A549 treated with AZD9567 at 1 μM for 4 hours (cell line): Measurements from ENCODE around the gene POU2AF1. TPM values are rescaled to one million over a fixed set of nuclear protein-coding genes. Genes with fewer than 3 reads are reported as not detected.

Experiments
- total RNA-seq: library from RNA; stranded (reverse); fragments of 200-300 nt; extraction: Qiagen RNA extraction; gene quantifications from 5 replicates; pipeline ENCODE4 v1.2.3, GENCODE V29; 2022; ENCODE audit not compliant: insufficient read depth

Gene POU2AF1
- 0.12 TPM in 1 of 5 replicates, not detected in the others for total RNA-seq

DNA sequence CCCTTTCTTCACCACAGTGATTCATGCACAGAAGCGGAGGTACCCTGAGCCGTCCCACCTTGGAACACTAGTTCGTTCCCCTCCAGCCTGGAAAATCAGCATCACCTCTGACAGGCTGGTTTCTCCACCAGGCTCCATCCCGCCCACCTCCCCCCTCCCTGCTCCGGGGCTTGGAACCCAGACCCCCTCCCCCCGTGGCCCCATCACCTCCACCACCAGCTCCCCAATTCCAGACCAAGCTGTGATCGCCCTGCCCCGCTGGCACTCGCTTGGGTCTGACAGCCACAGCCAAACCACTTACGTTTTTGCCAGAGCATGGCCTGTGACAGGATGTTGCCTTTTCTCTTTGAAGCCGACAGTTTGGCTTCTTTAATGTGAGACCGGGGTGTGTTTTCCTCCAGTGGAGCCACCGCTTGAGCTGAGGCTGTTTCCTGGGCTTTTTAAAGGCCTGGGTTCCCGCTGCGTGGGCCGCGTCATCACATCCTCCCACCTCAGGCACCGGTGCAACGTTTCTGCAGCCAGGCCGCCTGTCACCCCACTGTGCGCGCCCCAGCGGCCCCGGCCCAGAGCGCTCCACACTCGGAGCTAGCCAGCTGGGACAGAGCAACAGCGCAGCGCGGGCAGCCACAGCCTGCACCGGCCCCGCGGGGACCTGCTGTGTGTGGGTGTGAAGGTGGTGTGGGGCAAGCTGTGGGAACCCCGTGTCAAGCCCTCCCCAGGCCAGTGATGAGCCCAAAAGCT, at the start of gene POU2AF1:
POU2AF1 (minus strand) TSS at position 415 of the 741 bp plus-strand sequence; CDS start at position 317, 98 bp downstream.

Other genes starting within 250 kb of the POU2AF1 start
- gene POU2AF2, start 133.6 kb downstream of the POU2AF1 start, total RNA-seq = not detected in 5 replicates
- 0.91 to 1.2 TPM (median 1.1 TPM) in 4 of 5 replicates, not detected in the other for gene POU2AF3, start 80.7 kb downstream of the POU2AF1 start, total RNA-seq
- 0.10 to 0.19 TPM (median 0.11 TPM) in 4 of 5 replicates, not detected in the other for gene BTG4, start 133.1 kb upstream of the POU2AF1 start, total RNA-seq
- not detected in 5 replicates for gene HOATZ, start 135.5 kb upstream of the POU2AF1 start, total RNA-seq
- 1.8 to 4.3 TPM (median 3.8 TPM) in 5 replicates for gene LAYN, start 161.4 kb upstream of the POU2AF1 start, total RNA-seq
- gene SIK2, start 223.2 kb upstream of the POU2AF1 start, total RNA-seq = 6.8 to 8.3 TPM (median 7.3 TPM) in 5 replicates